ENCODE data around the gene DNER. TPM values are rescaled to one million over a fixed set of nuclear protein-coding genes. Genes with fewer than 3 reads are reported as not detected.

Gene DNER
- total and polyA plus RNA-seq, 2 experiments from 2014 or later: 4.7 to 8.8 TPM

- Mint-ChIP-seq H3K27ac (no peak overlapping the region), H3K36me3 (ENCODE audit: low read depth) (no peaks in the 10 kb centered on the region), H3K4me3 (no peak overlapping the region), H3K27me3 (ENCODE audit: insufficient read depth, low read depth, poor library complexity) (no peaks in the 10 kb centered on the region), H3K4me1 (no peaks in the 10 kb centered on the region; the same call in 2 of the 3 replicates), H3K9me3 (no peaks in the 10 kb centered on the region; the same call in 2 of the 3 replicates)
- TF ChIP-seq EZH2 (IDR thresholded peaks at IDR 0.05; ENCODE audit: low read depth, unreplicated experiment): no peak
- no peak for TF ChIP-seq CREB1 (CRISPR knock-in tag; IDR thresholded peaks at IDR 0.05; ENCODE audit: low read depth)
- no peak for TF ChIP-seq NANOG (IDR thresholded peaks at IDR 0.05; ENCODE audit: borderline replicate concordance)
- TF ChIP-seq STAT1 (IDR thresholded peaks at IDR 0.05; ENCODE audit: unreplicated experiment): no peak
- TF ChIP-seq JUNB (IDR thresholded peaks at IDR 0.05; ENCODE audit: unreplicated experiment): no peak
- TF ChIP-seq, protein P1, sequence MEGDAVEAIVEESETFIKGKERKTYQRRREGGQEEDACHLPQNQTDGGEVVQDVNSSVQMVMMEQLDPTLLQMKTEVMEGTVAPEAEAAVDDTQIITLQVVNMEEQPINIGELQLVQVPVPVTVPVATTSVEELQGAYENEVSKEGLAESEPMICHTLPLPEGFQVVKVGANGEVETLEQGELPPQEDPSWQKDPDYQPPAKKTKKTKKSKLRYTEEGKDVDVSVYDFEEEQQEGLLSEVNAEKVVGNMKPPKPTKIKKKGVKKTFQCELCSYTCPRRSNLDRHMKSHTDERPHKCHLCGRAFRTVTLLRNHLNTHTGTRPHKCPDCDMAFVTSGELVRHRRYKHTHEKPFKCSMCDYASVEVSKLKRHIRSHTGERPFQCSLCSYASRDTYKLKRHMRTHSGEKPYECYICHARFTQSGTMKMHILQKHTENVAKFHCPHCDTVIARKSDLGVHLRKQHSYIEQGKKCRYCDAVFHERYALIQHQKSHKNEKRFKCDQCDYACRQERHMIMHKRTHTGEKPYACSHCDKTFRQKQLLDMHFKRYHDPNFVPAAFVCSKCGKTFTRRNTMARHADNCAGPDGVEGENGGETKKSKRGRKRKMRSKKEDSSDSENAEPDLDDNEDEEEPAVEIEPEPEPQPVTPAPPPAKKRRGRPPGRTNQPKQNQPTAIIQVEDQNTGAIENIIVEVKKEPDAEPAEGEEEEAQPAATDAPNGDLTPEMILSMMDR (conservative IDR thresholded peaks at IDR 0.05; ENCODE audit: low read depth in 2 of 2): no peak
- no peak for TF ChIP-seq ETS1 (IDR thresholded peaks at IDR 0.05)
- TF ChIP-seq, protein P2, sequence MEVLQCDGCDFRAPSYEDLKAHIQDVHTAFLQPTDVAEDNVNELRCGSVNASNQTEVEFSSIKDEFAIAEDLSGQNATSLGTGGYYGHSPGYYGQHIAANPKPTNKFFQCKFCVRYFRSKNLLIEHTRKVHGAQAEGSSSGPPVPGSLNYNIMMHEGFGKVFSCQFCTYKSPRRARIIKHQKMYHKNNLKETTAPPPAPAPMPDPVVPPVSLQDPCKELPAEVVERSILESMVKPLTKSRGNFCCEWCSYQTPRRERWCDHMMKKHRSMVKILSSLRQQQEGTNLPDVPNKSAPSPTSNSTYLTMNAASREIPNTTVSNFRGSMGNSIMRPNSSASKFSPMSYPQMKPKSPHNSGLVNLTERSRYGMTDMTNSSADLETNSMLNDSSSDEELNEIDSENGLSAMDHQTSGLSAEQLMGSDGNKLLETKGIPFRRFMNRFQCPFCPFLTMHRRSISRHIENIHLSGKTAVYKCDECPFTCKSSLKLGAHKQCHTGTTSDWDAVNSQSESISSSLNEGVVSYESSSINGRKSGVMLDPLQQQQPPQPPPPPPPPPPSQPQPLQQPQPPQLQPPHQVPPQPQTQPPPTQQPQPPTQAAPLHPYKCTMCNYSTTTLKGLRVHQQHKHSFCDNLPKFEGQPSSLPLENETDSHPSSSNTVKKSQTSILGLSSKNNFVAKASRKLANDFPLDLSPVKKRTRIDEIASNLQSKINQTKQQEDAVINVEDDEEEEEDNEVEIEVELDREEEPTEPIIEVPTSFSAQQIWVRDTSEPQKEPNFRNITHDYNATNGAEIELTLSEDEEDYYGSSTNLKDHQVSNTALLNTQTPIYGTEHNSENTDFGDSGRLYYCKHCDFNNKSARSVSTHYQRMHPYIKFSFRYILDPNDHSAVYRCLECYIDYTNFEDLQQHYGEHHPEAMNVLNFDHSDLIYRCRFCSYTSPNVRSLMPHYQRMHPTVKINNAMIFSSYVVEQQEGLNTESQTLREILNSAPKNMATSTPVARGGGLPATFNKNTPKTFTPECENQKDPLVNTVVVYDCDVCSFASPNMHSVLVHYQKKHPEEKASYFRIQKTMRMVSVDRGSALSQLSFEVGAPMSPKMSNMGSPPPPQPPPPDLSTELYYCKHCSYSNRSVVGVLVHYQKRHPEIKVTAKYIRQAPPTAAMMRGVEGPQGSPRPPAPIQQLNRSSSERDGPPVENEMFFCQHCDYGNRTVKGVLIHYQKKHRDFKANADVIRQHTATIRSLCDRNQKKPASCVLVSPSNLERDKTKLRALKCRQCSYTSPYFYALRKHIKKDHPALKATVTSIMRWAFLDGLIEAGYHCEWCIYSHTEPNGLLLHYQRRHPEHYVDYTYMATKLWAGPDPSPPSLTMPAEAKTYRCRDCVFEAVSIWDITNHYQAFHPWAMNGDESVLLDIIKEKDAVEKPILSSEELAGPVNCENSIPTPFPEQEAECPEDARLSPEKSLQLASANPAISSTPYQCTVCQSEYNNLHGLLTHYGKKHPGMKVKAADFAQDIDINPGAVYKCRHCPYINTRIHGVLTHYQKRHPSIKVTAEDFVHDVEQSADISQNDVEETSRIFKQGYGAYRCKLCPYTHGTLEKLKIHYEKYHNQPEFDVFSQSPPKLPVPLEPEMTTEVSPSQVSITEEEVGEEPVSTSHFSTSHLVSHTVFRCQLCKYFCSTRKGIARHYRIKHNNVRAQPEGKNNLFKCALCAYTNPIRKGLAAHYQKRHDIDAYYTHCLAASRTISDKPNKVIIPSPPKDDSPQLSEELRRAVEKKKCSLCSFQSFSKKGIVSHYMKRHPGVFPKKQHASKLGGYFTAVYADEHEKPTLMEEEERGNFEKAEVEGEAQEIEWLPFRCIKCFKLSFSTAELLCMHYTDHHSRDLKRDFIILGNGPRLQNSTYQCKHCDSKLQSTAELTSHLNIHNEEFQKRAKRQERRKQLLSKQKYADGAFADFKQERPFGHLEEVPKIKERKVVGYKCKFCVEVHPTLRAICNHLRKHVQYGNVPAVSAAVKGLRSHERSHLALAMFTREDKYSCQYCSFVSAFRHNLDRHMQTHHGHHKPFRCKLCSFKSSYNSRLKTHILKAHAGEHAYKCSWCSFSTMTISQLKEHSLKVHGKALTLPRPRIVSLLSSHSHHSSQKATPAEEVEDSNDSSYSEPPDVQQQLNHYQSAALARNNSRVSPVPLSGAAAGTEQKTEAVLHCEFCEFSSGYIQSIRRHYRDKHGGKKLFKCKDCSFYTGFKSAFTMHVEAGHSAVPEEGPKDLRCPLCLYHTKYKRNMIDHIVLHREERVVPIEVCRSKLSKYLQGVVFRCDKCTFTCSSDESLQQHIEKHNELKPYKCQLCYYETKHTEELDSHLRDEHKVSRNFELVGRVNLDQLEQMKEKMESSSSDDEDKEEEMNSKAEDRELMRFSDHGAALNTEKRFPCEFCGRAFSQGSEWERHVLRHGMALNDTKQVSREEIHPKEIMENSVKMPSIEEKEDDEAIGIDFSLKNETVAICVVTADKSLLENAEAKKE (CRISPR knock-in tag; IDR thresholded peaks at IDR 0.05): no peak
- no peak for TF ChIP-seq POLR2AphosphoS5 (IDR thresholded peaks at IDR 0.05; ENCODE audit: low read depth)
- no peak for TF ChIP-seq ZNF331 (CRISPR knock-in tag; IDR thresholded peaks at IDR 0.05; ENCODE audit: low read depth)
- TF ChIP-seq, protein P3, sequence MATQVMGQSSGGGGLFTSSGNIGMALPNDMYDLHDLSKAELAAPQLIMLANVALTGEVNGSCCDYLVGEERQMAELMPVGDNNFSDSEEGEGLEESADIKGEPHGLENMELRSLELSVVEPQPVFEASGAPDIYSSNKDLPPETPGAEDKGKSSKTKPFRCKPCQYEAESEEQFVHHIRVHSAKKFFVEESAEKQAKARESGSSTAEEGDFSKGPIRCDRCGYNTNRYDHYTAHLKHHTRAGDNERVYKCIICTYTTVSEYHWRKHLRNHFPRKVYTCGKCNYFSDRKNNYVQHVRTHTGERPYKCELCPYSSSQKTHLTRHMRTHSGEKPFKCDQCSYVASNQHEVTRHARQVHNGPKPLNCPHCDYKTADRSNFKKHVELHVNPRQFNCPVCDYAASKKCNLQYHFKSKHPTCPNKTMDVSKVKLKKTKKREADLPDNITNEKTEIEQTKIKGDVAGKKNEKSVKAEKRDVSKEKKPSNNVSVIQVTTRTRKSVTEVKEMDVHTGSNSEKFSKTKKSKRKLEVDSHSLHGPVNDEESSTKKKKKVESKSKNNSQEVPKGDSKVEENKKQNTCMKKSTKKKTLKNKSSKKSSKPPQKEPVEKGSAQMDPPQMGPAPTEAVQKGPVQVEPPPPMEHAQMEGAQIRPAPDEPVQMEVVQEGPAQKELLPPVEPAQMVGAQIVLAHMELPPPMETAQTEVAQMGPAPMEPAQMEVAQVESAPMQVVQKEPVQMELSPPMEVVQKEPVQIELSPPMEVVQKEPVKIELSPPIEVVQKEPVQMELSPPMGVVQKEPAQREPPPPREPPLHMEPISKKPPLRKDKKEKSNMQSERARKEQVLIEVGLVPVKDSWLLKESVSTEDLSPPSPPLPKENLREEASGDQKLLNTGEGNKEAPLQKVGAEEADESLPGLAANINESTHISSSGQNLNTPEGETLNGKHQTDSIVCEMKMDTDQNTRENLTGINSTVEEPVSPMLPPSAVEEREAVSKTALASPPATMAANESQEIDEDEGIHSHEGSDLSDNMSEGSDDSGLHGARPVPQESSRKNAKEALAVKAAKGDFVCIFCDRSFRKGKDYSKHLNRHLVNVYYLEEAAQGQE (IDR thresholded peaks at IDR 0.05; ENCODE audit: unreplicated experiment): no peak
- no peak for TF ChIP-seq EZH2phosphoT487 (IDR thresholded peaks at IDR 0.05; ENCODE audit: unreplicated experiment)
- no peak for TF ChIP-seq ZNF114 (CRISPR knock-in tag; IDR thresholded peaks at IDR 0.05)
- Histone ChIP-seq H3K27me3 (ENCODE audit: insufficient read depth) (no peaks in the 10 kb centered on the region), H3K4me3 (no peak overlapping the region), H2AFZ (no peak overlapping the region), H3K27ac (ENCODE audit: low read depth) (no peak overlapping the region), H3K79me2 (replicated peaks; ENCODE audit: insufficient read depth) (no peaks in the 10 kb centered on the region), H3K4me2 (no peak overlapping the region), H4K20me1 (replicated peaks; ENCODE audit: insufficient read depth) (no peaks in the 10 kb centered on the region), H3K4me1 (ENCODE audit: insufficient read depth) (no peaks in the 10 kb centered on the region), H3K9me2 (ENCODE audit: insufficient read depth) (no peaks in the 10 kb centered on the region), H3K36me3 (ENCODE audit: insufficient read depth) (no peaks in the 10 kb centered on the region), H3F3A (replicated peaks; ENCODE audit: low read depth) (no peaks in the 10 kb centered on the region)
- ATAC-seq (no peak), DNase-seq (ENCODE audit: low spot score) (no peak)
Observed at GRCh38 chr2:229434187-229434586, 280.2 kb downstream of the DNER start.

Measured in GM23338 (cell line).